Fibroblast of skin of scalp (primary cell): ENCODE measurements around the gene SLC15A3.
"Not testable (repeated sequence)": the region's sequence is repeated elsewhere in the genome, so short reads cannot be mapped to it uniquely, and the experiment has no call there.

ENCODE experiments used
- DNase-seq: peaks from one replicate; pipeline ENCODE4 v3.0.0-alpha.2; 2013

SLC15A3 gene

DNA sequence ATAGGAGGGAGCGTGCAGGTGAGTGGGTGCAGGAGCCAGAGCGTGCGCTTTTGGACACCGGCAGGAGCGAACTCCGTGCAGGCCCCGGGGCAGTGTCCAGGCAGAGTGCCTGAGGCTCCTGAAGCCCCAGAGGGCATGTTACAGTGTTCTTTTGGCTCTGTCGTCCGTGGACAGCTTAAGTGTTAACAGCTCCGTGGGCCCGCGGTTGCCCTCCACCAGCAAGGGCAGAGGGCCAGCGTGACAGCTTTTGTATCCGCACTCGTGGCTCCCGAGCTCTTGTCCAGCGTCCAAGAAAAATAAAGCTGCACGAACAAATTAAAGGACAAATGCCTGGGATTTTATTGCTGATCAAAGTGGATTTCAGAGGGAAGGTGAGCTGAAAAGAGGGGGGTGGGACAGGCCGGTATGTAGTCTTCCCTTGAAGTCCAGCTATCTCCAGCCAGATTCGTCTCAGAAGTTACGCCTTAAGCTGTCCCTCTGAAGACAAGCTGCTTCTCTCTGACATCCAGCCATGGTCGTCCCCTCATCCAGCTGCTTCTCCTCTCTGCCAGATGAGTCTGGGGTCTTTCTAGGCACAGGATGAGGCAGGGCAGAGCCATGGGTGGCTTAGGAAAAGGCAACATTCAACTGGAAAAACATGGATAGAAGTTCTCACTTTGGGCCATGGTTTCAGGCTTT lies 39.0 kb downstream of the SLC15A3 start:
- no peak for DNase-seq

DNA sequence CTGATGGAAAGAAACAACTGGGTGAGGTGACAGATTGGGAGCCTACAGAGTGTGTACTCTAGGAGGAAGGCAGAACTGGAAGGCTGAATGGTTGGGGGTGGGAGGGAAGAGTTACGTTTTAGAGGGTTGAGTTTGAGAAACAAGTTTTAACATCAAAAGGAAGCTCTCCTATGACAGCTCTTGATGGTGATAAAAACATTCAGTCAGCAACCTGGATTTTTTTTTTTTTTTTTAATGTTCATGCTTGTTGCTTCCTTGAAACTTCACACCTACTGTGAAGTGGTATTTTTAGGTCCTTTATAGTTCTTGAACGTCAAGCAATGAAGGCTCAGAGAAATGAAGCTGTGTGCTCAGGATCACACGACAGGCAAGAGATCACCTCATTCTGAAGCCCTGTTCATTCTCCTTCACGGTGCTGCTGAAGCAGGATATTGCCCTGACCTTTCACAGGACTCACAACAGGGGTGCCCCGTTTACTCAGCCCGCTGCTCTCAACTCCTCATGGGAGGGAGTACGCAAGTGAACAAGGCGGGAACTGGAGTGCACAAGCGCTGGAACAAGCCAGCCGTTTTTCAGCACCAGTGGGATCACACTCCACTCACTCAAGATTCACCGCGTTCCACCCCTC lies 39.6 kb downstream of the SLC15A3 start:
- no peak for DNase-seq

DNA sequence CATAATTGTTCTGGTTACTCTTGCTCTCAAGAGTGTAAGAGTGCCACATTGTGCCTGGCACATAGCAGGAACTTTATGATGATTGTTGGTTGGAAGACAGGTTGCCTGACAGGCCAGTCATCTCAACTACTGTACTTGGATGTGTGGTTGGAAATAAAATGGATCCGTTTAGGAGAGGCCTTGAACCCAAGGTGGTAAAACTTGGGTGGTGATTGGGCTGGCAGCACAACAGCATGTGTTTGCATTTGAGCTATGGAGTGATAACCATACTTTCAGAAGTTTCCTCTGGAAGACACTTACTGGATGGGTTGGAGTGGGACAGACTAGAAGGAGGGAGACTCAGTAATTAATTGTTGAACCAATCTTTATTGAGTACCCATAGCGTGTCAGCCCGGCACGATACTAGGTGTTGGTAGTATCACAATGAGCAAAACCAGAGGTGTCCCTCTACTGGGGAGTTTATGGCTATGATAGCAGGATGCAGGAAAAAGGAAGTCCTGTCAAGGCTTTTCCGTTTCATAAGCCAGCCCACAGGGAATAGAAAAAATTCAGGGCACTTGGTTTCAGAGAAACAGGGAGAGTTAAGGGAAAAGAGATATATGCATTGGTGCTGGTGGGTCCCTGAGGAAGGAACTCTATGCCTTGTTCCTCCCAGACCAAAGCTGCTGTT lies 41.1 kb downstream of the SLC15A3 start:
- DNase-seq = no peak

DNA sequence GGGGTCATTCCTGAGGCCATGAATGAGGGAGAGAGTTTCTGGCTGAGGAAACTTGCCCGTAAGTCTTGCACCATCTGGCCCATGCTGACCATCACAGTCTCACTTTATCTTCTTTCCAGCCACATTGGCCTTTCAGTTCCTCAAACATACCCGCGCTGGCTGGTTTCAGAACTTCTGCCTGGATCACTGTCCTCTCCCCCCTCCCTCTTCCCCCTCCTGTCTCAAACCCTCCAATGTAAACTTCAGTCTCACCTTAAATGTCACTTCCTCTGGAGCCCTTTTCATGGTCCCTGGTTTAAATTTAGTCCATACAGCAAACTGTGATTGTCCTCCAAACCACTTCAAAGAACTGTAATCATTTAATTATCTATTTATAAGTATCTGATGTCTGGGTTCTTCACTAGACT lies 41.7 kb downstream of the SLC15A3 start:
- no peak for DNase-seq

DNA sequence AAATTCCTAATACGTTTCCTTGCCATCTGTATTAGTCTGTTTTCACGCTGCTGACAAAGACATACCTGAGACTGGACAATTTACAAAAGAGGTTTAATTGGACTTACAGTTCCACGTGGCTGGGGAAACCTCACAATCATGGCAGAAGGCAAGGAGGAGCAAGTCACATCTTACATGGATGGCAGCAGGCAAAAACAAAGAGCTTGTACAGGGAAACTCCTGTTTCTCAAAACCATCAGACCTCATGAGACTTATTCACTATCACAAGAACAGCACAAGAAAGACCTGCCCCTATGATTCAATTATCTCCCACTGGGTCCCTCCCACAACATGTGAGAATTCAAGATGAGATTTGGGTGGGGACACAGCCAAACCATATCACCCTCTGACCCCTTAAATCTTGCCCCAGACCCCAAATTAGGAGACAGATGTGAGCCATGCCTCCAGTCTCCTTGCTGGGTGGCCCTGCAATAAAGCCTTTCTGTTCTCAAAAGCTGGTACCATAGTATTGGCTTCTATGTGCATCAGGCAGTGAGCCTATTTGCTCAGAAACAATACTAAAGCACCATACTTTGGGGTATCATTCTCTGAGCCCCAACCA lies 42.2 kb downstream of the SLC15A3 start:
- not testable (repeated sequence) for DNase-seq

DNA sequence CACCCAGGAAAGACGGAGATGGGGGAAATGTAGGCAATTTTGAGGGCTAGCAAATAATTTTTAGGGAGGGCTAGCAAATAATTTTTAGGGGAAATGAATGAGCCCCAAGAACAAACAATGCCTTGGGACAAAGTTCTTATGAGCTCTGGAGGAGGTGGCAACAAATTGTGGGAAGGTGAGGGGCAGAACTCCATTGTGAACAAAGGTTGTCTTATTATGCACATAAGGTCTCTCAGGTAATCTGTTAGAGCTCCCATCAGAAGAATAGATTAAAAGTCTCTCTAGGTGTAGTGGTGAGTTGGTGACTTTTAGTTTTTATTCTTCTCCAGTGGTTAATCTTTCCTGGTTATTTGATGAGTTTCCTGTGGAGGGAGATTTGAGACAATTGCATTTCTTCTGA lies 43.2 kb downstream of the SLC15A3 start:
- no peak for DNase-seq

DNA sequence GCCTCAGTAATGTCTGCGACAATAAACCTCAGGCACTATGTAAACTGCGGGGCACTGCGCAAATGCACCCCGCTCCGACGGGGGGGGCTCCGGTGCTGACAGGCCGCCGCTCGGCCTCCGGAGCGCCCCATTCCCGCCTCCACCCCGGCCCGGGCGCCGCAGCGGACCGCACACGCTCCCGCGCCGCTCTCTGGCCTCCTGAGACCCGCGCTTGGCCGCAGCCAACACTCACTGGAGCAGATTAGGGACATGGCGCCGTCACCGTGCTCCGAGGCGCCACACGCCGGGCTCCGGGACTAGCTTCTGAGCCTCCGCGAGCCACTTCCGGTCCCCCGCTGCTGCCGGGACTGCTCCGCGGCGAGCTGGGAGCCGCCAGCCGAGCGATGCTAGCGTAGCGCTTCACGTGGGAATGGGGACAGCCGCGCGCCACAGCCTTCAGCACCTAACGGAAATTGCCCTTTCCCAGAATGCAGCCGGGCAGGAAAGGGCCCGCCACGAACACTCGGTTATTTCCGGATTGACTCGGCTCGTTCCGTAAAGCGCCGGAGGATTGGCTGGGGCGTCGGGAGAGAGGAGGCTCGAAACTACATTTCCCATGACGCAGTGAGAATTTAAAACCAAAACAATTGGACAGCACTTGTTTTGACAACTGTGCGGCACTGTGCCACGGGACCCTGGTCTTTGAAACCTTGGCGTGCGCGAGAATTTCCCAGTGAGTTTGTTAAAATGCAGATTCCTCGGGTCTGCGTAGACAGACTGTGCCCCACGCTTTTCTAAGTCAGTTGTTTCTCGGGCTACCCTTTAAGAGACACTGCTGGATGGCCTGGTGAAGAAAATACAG lies 45.6 kb downstream of the SLC15A3 start, which contains the start of gene PRPF19:
Gene PRPF19 (minus strand): TSS at position 454 of the 841 bp plus-strand sequence. CDS start 203 bp downstream, at position 251.
- DNase-seq = peak; percentile 96

DNA sequence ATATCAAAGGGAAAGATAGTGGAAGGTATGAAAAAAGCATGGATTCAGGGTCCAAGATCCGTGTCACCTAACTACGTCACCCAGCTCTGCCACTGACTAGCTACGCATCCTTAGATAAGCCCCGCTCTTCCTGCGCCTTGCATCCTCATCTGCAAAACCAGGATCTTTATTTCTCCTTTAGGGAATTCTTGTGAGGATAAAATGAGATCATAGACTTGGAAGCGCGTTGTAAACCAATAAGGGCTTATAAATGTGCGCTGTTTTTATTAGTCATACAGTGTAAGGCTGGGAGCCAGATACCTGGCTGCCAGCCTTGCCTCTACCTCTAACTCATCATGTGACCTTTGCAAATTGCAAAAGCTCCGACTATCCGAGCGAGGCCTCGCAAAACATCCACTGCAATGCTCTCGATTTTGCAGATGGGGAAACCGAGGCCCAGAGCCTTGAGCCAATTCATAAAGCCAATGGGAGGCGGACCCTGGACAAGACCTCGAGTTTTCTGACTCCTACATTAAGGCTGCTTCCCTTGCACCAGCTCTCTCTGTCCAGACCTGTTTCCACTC lies 46.3 kb downstream of the SLC15A3 start:
- DNase-seq = no peak

DNA sequence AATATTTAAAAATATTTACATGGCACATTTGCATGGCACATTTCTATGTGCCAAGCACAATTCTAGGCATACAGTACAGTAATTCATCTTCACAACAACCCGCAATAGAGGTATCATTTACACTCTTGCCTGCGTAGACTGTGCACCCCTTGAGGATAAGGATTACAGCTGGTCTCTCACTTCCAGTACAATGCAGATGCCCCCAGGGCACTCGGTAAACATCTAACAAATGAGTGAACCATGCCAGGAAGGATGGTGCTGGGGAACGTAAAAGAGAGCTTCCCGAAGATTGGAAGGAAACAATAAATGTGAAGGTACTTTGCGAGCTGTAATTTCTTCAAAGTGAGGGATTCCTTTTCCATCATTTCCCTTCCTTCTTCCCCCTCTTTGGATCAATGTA lies 46.9 kb downstream of the SLC15A3 start:
- DNase-seq = no peak

DNA sequence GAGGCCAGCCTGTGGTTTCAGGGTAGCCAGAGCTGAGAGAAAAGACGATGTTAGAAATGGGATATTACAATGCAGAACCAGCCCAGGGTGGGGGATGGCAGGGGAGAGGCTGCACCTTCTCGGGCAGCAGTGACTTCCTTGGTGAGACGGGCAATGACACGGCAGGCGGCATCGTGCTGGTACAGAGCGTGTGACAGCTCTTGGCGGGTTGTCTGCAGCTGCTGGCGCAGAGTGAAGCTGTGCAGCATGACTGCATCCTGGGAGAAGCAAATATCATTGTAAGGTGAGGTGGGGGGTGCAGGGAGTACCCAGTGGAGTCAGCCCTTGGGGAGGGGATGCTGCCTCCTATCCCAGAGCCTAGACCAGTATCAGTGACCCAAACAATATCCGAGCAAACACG lies 49.4 kb downstream of the SLC15A3 start:
- no peak for DNase-seq

DNA sequence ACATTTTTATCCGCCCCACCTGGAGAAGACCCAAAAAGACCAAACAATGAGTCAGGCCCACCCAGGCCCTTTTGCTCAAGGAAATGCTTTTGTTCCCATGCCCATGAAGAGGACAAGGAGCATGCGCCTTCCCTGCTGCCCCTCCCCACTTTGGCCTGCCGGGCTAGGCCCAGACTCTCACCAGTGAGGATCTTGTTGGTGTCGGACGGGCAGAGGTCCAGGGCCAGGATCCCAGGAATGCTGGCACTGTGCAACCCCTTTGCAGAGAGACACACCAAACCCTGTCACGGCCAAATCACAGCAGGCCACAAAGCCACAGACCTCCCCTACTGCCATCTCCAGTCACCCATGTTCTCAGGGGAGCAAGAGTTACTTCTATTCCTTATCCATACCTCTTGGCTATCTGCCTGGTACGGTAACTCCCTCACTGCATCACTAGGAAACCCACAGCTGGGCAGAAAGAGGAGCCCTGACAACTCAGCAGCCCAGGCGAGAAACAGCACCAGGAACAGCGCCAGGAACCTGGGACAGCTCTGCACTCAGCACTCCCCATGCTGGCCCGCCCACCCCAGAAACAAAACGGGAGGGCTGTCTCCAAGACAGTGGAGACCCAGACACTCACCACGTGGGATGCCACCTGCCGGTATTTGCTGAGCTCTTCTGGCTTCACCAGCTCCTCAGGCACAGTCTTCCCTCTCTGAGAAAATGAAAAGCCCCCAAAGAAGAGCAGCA lies 51.1 kb downstream of the SLC15A3 start:
- DNase-seq = no peak

DNA sequence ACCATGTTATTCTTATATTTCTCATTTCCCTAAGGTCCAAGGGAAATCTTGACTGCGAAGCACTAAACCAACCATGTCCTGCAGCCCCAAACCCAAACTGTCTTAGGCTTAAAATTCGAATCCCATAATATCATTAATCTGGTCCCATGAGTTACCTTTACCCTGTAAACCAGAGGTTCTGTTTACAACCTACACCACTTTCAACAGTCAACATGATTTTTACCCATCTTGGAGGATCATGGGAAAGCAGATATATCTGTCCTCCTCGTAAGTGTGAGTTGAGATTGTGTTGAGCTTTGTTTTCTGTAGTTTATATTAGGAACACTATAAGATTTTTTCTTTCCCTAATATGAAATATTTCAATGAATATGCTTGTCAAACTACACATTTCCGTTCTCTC lies 52.0 kb downstream of the SLC15A3 start:
- no peak for DNase-seq

DNA sequence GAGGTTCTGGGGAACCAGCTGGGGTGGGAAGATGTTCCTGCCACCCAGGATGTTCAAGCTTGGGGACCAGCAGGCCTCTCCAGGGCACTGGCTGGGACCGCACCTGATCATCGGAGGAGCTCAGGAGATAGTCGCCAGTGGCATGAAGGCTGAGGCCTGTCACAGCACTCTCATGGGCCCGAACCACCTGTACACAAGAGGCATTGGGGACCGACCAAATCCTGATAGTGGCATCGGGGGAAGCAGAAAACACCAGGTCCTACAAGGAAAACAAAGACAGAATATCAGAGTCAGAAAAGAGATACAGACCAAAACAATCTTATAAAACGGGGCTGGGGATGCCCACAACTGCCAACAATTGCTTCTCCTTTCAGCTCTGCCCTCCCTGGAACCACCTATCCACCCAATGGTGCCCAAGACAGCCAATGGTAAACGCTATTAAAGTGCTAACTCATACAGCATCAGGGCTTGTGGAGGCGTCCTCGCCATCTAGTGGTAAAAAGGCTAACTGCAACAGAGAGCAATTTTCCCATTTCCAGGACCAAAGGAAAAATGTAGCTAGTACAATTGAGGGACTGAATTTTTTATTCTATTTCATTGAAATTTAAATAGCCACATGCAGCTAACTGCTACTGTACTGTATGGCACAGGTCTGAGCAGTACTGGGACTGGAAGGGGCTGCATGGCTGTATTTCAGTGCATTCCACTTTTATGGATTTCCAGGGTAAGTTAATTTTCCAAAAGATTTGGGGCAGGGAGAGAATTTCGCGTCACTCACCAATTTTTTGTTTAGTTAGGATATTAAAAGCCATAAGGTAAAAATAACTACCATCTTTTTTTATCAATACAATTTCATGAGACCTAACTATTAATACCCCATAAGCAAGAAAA lies 52.7 kb downstream of the SLC15A3 start:
- peak; percentile 64 for DNase-seq

DNA sequence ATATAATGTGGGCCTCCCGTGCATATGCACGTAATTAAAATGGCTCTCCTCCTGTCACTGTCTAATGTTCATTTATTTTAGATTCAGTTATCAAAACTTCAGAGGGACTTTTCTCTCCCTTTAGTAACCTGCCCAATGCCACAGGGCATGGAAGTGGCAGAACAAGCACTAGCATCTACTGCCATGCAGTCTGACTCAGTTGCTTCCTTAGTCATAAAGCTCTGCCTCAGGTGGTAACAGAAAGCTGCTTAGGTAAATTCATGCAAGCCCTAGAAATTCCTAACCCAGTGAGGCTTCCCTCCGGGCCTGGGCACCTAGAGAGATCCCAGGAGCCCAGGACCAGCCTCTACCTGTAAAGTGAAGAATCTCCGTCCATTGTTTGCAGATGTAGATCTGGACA lies 54.5 kb downstream of the SLC15A3 start:
- DNase-seq = no peak

DNA sequence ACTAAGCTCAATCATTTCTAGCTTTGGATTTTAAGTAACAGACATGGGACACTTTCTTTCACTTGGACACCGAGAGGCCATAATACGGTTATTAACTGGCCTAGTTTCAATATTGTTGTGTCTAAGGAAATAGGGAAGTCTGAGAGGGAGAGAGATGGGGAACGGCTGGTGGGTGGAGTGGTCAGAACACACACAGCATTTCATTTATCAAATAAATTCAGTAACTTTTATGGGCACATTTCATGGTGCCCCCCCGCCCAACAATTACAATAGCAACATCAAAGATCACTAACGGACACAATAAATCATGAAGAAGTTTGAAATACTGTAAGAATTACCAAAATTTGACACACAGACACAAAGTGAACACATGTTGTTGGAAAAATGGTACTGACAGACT lies 56.3 kb downstream of the SLC15A3 start:
- DNase-seq = no peak

DNA sequence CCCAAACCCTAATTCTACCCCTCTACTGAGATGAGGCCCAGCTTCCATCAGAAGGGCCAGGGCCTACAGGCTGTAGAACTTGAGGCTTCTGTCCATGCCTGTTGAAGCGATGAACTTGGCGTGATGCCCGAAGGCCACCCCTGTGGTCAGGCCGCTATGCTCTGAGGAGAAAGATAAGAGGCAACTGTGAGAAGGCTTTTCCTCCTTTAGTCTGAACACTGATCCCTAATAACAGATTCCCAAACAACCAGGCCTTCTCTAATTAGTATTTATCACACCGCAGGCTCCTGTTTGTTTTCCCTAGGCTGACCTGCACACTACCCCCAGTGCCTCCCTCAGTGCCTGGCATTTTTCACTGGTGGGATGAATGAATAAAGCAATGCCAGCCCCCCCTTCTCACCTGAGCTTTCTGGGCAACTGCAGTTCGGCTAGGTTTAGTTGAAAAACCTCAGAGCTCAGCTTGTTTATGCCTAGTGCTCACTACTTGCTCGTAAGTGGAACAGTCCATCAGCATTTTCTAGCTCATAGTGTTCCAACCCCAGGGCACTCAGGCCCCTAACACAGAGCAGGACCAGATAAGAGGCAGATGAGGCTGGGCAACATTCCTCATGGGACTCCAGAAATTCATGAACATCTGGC lies 60.8 kb downstream of the SLC15A3 start:
- DNase-seq = no peak

DNA sequence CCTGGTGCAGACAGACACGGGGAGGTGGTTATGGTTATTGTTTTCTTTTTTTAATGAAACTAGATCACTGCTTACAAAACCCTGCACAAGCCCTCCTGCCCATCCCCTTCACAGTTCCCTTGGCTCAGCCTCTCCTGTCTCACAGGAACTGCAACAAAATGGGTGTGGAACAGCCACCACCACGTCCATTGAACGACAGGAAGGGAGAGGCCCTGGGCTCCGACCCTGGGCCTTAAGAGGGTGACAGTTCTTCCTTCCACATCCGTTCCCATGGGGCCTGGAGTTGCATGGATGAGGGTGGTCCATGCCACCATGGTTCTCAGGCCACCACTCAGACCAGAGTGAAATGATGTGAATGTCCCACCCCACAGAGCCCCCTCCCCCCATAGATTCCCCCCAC lies 61.3 kb downstream of the SLC15A3 start:
- no peak for DNase-seq

DNA sequence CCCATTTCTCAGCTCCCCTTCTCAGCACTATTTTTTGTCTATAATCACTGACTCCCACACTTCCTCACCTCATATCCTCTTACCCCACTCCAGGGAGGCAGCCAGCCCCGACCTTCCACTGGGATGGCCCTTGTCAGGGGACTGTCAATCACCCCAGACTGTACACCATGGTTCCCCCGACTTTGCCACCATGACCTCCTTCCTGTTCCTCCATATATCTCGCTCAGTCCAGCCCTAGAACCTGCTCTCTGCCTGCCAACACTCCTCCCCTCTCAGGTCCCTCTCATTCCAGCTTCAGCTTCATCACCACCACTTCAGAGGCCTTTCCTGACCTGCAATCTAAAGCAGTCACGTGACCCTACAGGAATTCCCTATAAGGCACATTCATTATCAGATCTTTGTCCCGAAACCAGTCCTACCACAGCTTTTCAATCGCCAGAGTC lies 62.1 kb downstream of the SLC15A3 start:
- no peak for DNase-seq

DNA sequence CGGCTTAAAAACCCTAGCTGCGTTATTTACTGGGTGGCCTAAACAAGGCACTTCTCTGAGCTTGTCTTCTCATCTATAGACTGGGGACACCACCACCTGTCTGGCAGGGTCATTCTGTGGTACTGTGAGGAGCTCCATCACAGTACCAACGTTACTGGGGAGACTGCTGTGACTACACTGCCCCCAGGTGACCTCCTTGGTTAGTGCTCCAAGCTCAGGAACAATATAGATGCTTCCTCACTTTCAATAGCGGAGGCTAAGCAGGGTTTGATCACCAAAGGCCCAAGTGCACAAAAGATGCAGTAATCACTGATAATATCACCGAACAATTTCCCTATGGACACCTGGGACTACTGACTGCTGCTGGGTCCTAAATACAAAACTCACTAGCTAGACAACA lies 64.4 kb downstream of the SLC15A3 start:
- DNase-seq = peak; percentile 51
